Measurements from ENCODE around the gene LYRM4. TPM values are rescaled to one million over a fixed set of nuclear protein-coding genes. Genes with fewer than 3 reads are reported as not detected.
A peak's percentile ranks its signal among the peaks of the same experiment; 100 is the strongest.

LYRM4 gene
- total and polyA plus RNA-seq, 9 of the 15 experiments (the other 6 are each of a cell fraction or from before 2014, with no cell fraction given) = 24.2 to 69.4 (median 41.8) TPM

GRCh38 chr6:5084360-5084780 lies 176.4 kb downstream of the LYRM4 start (continued):
- TF ChIP-seq AFF4 (CRISPR knock-in tag; IDR thresholded peaks at IDR 0.05) (no peak), SMC3 (conservative IDR thresholded peaks at IDR 0.05; ENCODE audit: insufficient read depth, low read depth, low read length) (no peak), BRD4 (IDR thresholded peaks at IDR 0.05) (no peak), ARID1B (IDR thresholded peaks at IDR 0.05) (no peak), CBX5 (IDR thresholded peaks at IDR 0.05; ENCODE audit: borderline replicate concordance, low read depth) (no peak), AFF1 (IDR thresholded peaks at IDR 0.05; ENCODE audit: low read depth in 1 of 2, partially characterized antibody in 2 of 2) (no peak), U2AF1 (optimal IDR thresholded peaks at IDR 0.05; ENCODE audit: low read depth, low read length) (no peak), CBFA2T3 (IDR thresholded peaks at IDR 0.05) (no peak), ZBTB7A (IDR thresholded peaks at IDR 0.05; ENCODE audit: borderline replicate concordance, control insufficient read depth, low read depth, low read length) (peak; percentile 17; the same call in 1 of the 2 replicates), ZNF134 (CRISPR knock-in tag; conservative IDR thresholded peaks at IDR 0.05) (no peak), ZFX (CRISPR knock-in tag; IDR thresholded peaks at IDR 0.05) (peak; percentile 34; the same call in 1 of the 2 replicates), ZNF263 (CRISPR knock-in tag; IDR thresholded peaks at IDR 0.05; ENCODE audit: borderline replicate concordance) (no peak), TAF15 (IDR thresholded peaks at IDR 0.05; ENCODE audit: low read depth, low read length) (no peak), GATAD2A (IDR thresholded peaks at IDR 0.05) (no peak), MCM3 (IDR thresholded peaks at IDR 0.05) (no peak), ELF1 (tag; IDR thresholded peaks at IDR 0.05) (no peak), BDP1 (IDR thresholded peaks at IDR 0.05; ENCODE audit: insufficient read depth, insufficient read length) (no peak), ZNF717 (CRISPR knock-in tag; IDR thresholded peaks at IDR 0.05) (no peak), CREBBP (IDR thresholded peaks at IDR 0.05; ENCODE audit: low read depth, low read length) (no peak), SMAD3 (CRISPR knock-in tag; conservative IDR thresholded peaks at IDR 0.05) (no peak), STAT5B (CRISPR knock-in tag; IDR thresholded peaks at IDR 0.05) (no peak), ZNF57 (CRISPR knock-in tag; IDR thresholded peaks at IDR 0.05) (no peak), SNIP1 (IDR thresholded peaks at IDR 0.05; ENCODE audit: low read depth) (no peak), PTTG1 (tag; IDR thresholded peaks at IDR 0.05; ENCODE audit: low read depth) (no peak)

All from K562 (cell line).